ENCODE measurements around the gene CHIT1.
"Not testable (repeated sequence)": the region's sequence is repeated elsewhere in the genome, so short reads cannot be mapped to it uniquely, and the experiment has no call there.

Gene CHIT1

GRCh38 chr1:203264052-203264501 is 34.6 kb upstream of the CHIT1 start:
- DNase-seq (ENCODE audit: low read depth) = no peak
- TF ChIP-seq CTCF (IDR thresholded peaks at IDR 0.05; ENCODE audit: control insufficient read depth, extremely low read depth, insufficient read depth) = no peak
- no peak overlapping the region for H3K4me3 ChIP-seq (ENCODE audit: low read depth, low read length)

GRCh38 chr1:203263496-203263895 is 34.0 kb upstream of the CHIT1 start:
- no peak for DNase-seq (ENCODE audit: low read depth)
- no peak overlapping the region for H3K4me3 ChIP-seq (ENCODE audit: low read depth, low read length)
- no peak for TF ChIP-seq CTCF (IDR thresholded peaks at IDR 0.05; ENCODE audit: control insufficient read depth, extremely low read depth, insufficient read depth)

- not testable (repeated sequence) for H3K4me3 ChIP-seq (ENCODE audit: low read depth, low read length); DNase-seq (ENCODE audit: low read depth)
These were observed 27.2 kb upstream of the CHIT1 start for GRCh38 chr1:203256636-203257035.

- H3K4me3 ChIP-seq (ENCODE audit: low read depth, low read length); DNase-seq (ENCODE audit: low read depth): not testable (repeated sequence)
These were observed 25.3 kb upstream of the CHIT1 start for GRCh38 chr1:203254782-203255181.

- TF ChIP-seq CTCF (IDR thresholded peaks at IDR 0.05; ENCODE audit: control insufficient read depth, extremely low read depth, insufficient read depth) = no peak
- no peak for DNase-seq (ENCODE audit: low read depth)
- H3K4me3 ChIP-seq (ENCODE audit: low read depth, low read length) = no peak overlapping the region
These were observed 23.2 kb upstream of the CHIT1 start for GRCh38 chr1:203252678-203253077.

- no peak for TF ChIP-seq CTCF (IDR thresholded peaks at IDR 0.05; ENCODE audit: control insufficient read depth, extremely low read depth, insufficient read depth)
- H3K4me3 ChIP-seq (ENCODE audit: low read depth, low read length) = no peak overlapping the region
- DNase-seq (ENCODE audit: low read depth) = no peak
These were observed 22.0 kb upstream of the CHIT1 start for GRCh38 chr1:203251466-203251865.

- no peak overlapping the region for H3K4me3 ChIP-seq (ENCODE audit: low read depth, low read length)
- no peak for DNase-seq (ENCODE audit: low read depth)
- no peak for TF ChIP-seq CTCF (IDR thresholded peaks at IDR 0.05; ENCODE audit: control insufficient read depth, extremely low read depth, insufficient read depth)
These were observed 21.4 kb upstream of the CHIT1 start for GRCh38 chr1:203250911-203251310.

GRCh38 chr1:203244776-203245175 is 15.3 kb upstream of the CHIT1 start:
- no peak overlapping the region for H3K4me3 ChIP-seq (ENCODE audit: low read depth, low read length)
- no peak for TF ChIP-seq CTCF (IDR thresholded peaks at IDR 0.05; ENCODE audit: control insufficient read depth, extremely low read depth, insufficient read depth)
- DNase-seq (ENCODE audit: low read depth) = no peak

- not testable (repeated sequence) for DNase-seq (ENCODE audit: low read depth)
These were observed 12.2 kb upstream of the CHIT1 start for GRCh38 chr1:203241708-203242107.

More at GRCh38 chr1:203241708-203242107, 12.2 kb upstream of the CHIT1 start:
- H3K4me3 ChIP-seq (ENCODE audit: low read depth, low read length) = not testable (repeated sequence)

Data from LNCaP clone FGC (cell line).